Uterus (tissue), 2 donors: ENCODE data around the gene PWP1.

Experiments
- CTCF ChIP-seq, 4 experiments: fragments of 200-600 bp in 2 of 4; fragments of 450-650 bp in 2 of 4; sonication (generic) in 2 of 4; IDR thresholded peaks; one replicate each; pipeline ENCODE4 v1.5.1; 2016 to 2019; ENCODE audit warnings: antibody characterized with exemption in 4 of 4, mild to moderate bottlenecking in 2 of 4, moderate library complexity in 1 of 4
- POLR2A ChIP-seq, 2 donors: fragments of 450-650 bp; IDR thresholded peaks; one replicate each; pipeline ENCODE4 v1.6.1; 2016; ENCODE audit warnings: antibody characterized with exemption in 2 of 2, mild to moderate bottlenecking in 1 of 2, moderate library complexity in 1 of 2

- TF ChIP-seq CTCF (IDR thresholded peaks at IDR 0.05), result no peak
- no peak for TF ChIP-seq POLR2A (IDR thresholded peaks at IDR 0.05)
These were observed 19.6 kb upstream of the PWP1 start for GRCh38 chr12:107666009-107666408.
